Natural killer cell (primary cell): ENCODE measurements around the gene BFSP2. TPM values are rescaled to one million over a fixed set of nuclear protein-coding genes. Genes with fewer than 3 reads are reported as not detected.

Source experiments
- ATAC-seq, 3 donors: fragments of 150-1000 bp in 2 of 3; fragments of 200-7000 bp in 1 of 3; cut with Tn5 transposase; 1 replicate in 1 of 3; 2 replicates in 2 of 3; pipeline ENCODE4 v1.10.0; 2021; ENCODE audit warnings: mild to moderate bottlenecking in 2 of 3, moderate library complexity in 2 of 3
- DNase-seq, 2 donors: peaks; one replicate each; pipeline versions ENCODE4 v3.0.0 to v3.0.0-alpha.2; 2013 to 2021; ENCODE audit warnings: mixed read lengths in 1 of 2
- H3K27ac ChIP-seq: one replicate; pipeline ENCODE4 v1.5.1; 2013; ENCODE audit warnings: mild to moderate bottlenecking, low read length
- H3K27me3 ChIP-seq: one replicate; pipeline ENCODE4 v1.6.1; 2013; ENCODE audit warnings: low read length; ENCODE audit not compliant: control insufficient read depth, insufficient read depth
- H3K36me3 ChIP-seq: one replicate; pipeline ENCODE4 v1.6.1; 2013; ENCODE audit warnings: low read length; ENCODE audit not compliant: control insufficient read depth, insufficient read depth
- H3K4me1 ChIP-seq: one replicate; pipeline ENCODE4 v1.6.1; 2013; ENCODE audit warnings: low read length; ENCODE audit not compliant: control insufficient read depth, insufficient read depth
- H3K4me3 ChIP-seq: one replicate; pipeline ENCODE4 v1.5.1; 2013; ENCODE audit warnings: low read length
- H3K9me3 ChIP-seq: one replicate; pipeline ENCODE4 v1.6.1; 2013; ENCODE audit warnings: low read length; ENCODE audit not compliant: control insufficient read depth, insufficient read depth
- H3K27ac Mint-ChIP-seq, 2 donors: one replicate each; pipeline ENCODE4 v1.8.0; 2022; ENCODE audit warnings: mild to moderate bottlenecking in 2 of 2, mixed read lengths in 2 of 2, moderate library complexity in 1 of 2
- H3K27me3 Mint-ChIP-seq, 2 donors: one replicate each; pipeline ENCODE4 v1.8.0; 2022; ENCODE audit warnings: low read depth in 2 of 2, mixed read lengths in 2 of 2
- H3K36me3 Mint-ChIP-seq: one replicate; pipeline ENCODE4 v1.8.0; 2022; ENCODE audit warnings: mixed read lengths
- H3K4me1 Mint-ChIP-seq, 2 donors: one replicate each; pipeline ENCODE4 v1.8.0; 2022; ENCODE audit warnings: mixed read lengths in 2 of 2
- H3K4me3 Mint-ChIP-seq: one replicate; pipeline ENCODE4 v1.8.0; 2022; ENCODE audit warnings: mild to moderate bottlenecking, moderate library complexity, mixed read lengths
- H3K9me3 Mint-ChIP-seq, 2 donors: one replicate each; pipeline ENCODE4 v1.8.0; 2022; ENCODE audit warnings: mixed read lengths in 2 of 2
- CTCF ChIP-seq: fragments of 200-600 bp; IDR thresholded peaks from one replicate; pipeline ENCODE4 v1.8.0; 2022; ENCODE audit warnings: antibody characterized with exemption
- WGBS: methylation state at CpG from one replicate; pipeline ENCODE4 v1.1.7; 2013; ENCODE audit warnings: missing lambda C conversion rate; ENCODE audit not compliant: insufficient coverage; 5-methylcytosine and 5-hydroxymethylcytosine counted together
- intact Hi-C: fragments of 100-400 bp; cut with micrococcal nuclease; formaldehyde crosslinking; loops from one replicate; pipeline ENCODE4 v1.14.2; 2022
- total RNA-seq, 4 donors: library from RNA; stranded (reverse); fragments of 120-200 nt in 1 of 4; gene quantifications; one replicate each; pipeline versions ENCODE4 v1.2.3 to v1.2.4, GENCODE V29; 2013 to 2022

Gene BFSP2
- total RNA-seq, 3 donors from 2014 or later (not counting 1 experiment from before 2014, with no cell fraction given), result not detected

DNA sequence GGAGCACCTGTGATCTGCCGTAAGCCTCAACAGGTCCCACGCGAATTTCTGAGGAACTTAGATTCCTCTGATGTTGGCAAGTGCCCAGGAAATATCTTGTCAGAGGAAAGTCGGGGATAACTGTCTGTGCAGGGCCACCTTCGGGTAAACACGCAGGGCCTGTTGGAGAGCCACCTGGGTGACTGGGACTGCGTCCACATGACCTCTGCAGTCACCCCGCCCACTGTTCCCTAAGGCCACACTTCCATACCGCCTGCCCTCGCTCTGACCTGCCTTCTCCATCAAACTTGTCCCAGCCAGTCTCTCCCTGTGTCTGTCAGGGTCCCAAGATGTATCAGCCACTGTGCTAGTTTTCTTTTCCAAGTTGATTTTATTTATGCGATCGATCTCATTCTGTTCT lies 28.7 kb downstream of the BFSP2 start:
- H3K4me1 Mint-ChIP-seq, result no peaks in the 10 kb centered on the region
- no peaks in the 10 kb centered on the region for H3K27me3 ChIP-seq
- peaks cover 7% of the 10 kb centered on the region for H3K4me1 ChIP-seq
- no peak for TF ChIP-seq CTCF
- H3K27ac Mint-ChIP-seq, result no peak overlapping the region
- peaks cover 0 to 3% of the 10 kb centered on the region in 2 donors for H3K27me3 Mint-ChIP-seq
- intact Hi-C loops, result no loop called here
- H3K4me3 ChIP-seq, result no peak overlapping the region
- H3K4me3 Mint-ChIP-seq, result no peak overlapping the region
- DNase-seq, result no peak
- H3K36me3 Mint-ChIP-seq, result no peaks in the 10 kb centered on the region
- no peaks in the 10 kb centered on the region for H3K9me3 Mint-ChIP-seq
- H3K27ac ChIP-seq, result no peak overlapping the region
- no peak for ATAC-seq
- no peaks in the 10 kb centered on the region for H3K36me3 ChIP-seq
- H3K9me3 ChIP-seq, result no peaks in the 10 kb centered on the region
- 93% methylated on average over 11 of the region's 12 CpGs for WGBS

DNA sequence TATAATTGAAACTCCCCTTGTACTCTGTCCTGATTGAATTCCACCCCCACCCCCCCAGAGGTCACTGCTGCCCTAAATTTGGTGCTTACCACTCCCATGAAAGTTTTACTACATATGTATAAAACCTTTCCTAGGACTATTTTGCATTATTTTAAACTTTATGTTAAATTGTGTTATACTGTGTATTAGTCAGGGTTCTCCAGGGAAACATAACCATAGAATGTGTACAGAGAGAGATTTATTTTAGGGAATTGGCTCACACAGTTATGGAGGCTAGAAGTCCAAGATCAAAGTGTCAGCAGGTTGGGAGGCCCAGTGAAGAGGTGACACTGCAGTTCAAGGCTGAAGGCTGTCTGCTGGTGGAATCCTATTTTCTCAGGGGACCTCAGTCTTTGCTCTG lies 29.2 kb downstream of the BFSP2 start:
- no peak for DNase-seq

DNA sequence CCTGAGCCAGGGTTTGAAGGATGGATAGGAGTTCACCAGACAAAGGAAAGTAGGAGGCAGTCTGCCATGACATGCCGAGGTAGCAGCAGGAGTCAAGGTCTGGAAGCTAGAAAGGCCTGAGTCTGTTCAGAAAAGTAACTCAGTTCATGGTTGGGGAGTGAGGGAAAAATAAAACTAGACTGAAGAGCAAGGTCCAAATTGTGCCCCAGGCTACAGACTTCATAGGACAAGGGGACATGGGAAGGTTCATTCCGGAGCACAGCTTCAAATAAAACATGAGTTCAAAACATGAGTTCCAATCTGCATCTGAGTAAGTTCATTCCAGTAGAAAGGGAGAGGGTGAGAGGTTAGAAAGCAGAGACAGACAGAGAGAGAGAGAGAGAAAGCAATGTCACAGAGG lies 39.7 kb downstream of the BFSP2 start:
- Mint-ChIP-seq H3K9me3 (no peaks in the 10 kb centered on the region), H3K27me3 (no peaks in the 10 kb centered on the region), H3K4me1 (peaks cover 14 to 16% of the 10 kb centered on the region in 2 donors), H3K36me3 (no peaks in the 10 kb centered on the region), H3K4me3 (no peak overlapping the region), H3K27ac (no peak overlapping the region)
- H3K27me3 ChIP-seq, result no peaks in the 10 kb centered on the region
- TF ChIP-seq CTCF, result no peak
- WGBS, result 100% methylated on average over 2 of the region's 2 CpGs
- no peaks in the 10 kb centered on the region for H3K9me3 ChIP-seq
- H3K36me3 ChIP-seq, result no peaks in the 10 kb centered on the region
- ATAC-seq (no peak), DNase-seq (no peak)
- no peak overlapping the region for H3K4me3 ChIP-seq
- intact Hi-C loops, result no loop called here
- H3K4me1 ChIP-seq, result peaks cover 13% of the 10 kb centered on the region
- no peak overlapping the region for H3K27ac ChIP-seq

More for the DNA sequence above, 29.2 kb downstream of the BFSP2 start:
- H3K4me3 ChIP-seq, result no peak overlapping the region
- no peak for TF ChIP-seq CTCF
- H3K9me3 ChIP-seq, result no peaks in the 10 kb centered on the region
- Mint-ChIP-seq H3K36me3 (no peaks in the 10 kb centered on the region), H3K9me3 (no peaks in the 10 kb centered on the region), H3K27me3 (peaks cover 0 to 3% of the 10 kb centered on the region in 2 donors), H3K27ac (no peak overlapping the region), H3K4me1 (no peaks in the 10 kb centered on the region), H3K4me3 (no peak overlapping the region)
- ATAC-seq, result no peak
- no peaks in the 10 kb centered on the region for H3K27me3 ChIP-seq
- intact Hi-C loops, result no loop called here
- H3K4me1 ChIP-seq, result peaks cover 4% of the 10 kb centered on the region
- no peak overlapping the region for H3K27ac ChIP-seq
- no peaks in the 10 kb centered on the region for H3K36me3 ChIP-seq

- DNase-seq (no peak), ATAC-seq (no peak)
- H3K9me3 Mint-ChIP-seq, result no peaks in the 10 kb centered on the region
- no peak for TF ChIP-seq CTCF
- Histone ChIP-seq H3K9me3 (no peaks in the 10 kb centered on the region), H3K27ac (no peak overlapping the region), H3K4me3 (no peak overlapping the region), H3K36me3 (no peaks in the 10 kb centered on the region), H3K27me3 (no peaks in the 10 kb centered on the region), H3K4me1 (peaks cover 13% of the 10 kb centered on the region)
- peaks cover 14 to 16% of the 10 kb centered on the region in 2 donors for H3K4me1 Mint-ChIP-seq
- intact Hi-C loops, result no loop called here
- WGBS, result 97% methylated on average over 2 of the region's 2 CpGs
- H3K27ac Mint-ChIP-seq, result no peak overlapping the region
- H3K4me3 Mint-ChIP-seq, result no peak overlapping the region
- H3K36me3 Mint-ChIP-seq, result no peaks in the 10 kb centered on the region
- no peaks in the 10 kb centered on the region for H3K27me3 Mint-ChIP-seq
Observed at GRCh38 chr3:133440652-133441051, 40.8 kb downstream of the BFSP2 start.
